WI38 (cell line): Measurements from ENCODE around the gene SYT12.

Experiments
- H3K4me3 ChIP-seq: 2 replicates; pipeline ENCODE4 v1.5.1; 2011; ENCODE audit warnings: low read depth, mild to moderate bottlenecking, control low read depth, low read length
- TF ChIP-seq, protein P1 (sequence below): IDR thresholded peaks from 2 replicates; pipeline ENCODE4 v1.5.1; 2012; ENCODE audit warnings: low read depth, mild to moderate bottlenecking, control low read depth, low read length

The SYT12 gene

GRCh38 chr11:67051945-67052488 lies 29.1 kb downstream of the SYT12 start:
- TF ChIP-seq, protein P1, sequence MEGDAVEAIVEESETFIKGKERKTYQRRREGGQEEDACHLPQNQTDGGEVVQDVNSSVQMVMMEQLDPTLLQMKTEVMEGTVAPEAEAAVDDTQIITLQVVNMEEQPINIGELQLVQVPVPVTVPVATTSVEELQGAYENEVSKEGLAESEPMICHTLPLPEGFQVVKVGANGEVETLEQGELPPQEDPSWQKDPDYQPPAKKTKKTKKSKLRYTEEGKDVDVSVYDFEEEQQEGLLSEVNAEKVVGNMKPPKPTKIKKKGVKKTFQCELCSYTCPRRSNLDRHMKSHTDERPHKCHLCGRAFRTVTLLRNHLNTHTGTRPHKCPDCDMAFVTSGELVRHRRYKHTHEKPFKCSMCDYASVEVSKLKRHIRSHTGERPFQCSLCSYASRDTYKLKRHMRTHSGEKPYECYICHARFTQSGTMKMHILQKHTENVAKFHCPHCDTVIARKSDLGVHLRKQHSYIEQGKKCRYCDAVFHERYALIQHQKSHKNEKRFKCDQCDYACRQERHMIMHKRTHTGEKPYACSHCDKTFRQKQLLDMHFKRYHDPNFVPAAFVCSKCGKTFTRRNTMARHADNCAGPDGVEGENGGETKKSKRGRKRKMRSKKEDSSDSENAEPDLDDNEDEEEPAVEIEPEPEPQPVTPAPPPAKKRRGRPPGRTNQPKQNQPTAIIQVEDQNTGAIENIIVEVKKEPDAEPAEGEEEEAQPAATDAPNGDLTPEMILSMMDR, result no peak
- no peak overlapping the region for H3K4me3 ChIP-seq

GRCh38 chr11:67052891-67053290 lies 30.0 kb downstream of the SYT12 start:
- no peak overlapping the region for H3K4me3 ChIP-seq
- TF ChIP-seq, protein P1, result no peak

DNA sequence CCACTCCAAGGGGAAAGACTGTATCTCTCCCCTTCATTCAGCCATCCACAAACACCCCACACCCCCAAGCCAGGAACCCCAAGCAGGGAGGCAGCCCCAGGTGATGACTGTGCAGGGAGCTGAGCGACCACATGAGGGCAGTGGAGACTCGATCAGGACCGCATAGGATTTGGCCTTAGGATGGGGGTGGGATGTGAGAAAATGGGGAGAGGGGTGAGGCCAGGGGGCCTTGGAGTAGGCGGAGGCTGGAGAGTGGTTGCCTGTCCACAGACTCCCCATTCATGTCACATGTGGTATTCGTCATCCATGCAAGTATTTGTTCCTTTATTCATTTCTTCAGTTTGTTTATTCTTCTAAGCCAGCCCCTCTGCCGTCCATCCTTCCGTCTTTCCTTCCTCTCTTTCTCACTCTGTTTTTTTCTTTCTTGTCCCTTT lies 31.0 kb downstream of the SYT12 start:
- H3K4me3 ChIP-seq, result no peak overlapping the region
- TF ChIP-seq, protein P1, result peak; percentile 82

- H3K4me3 ChIP-seq, result no peak overlapping the region
- TF ChIP-seq, protein P1, result no peak
Observed at GRCh38 chr11:67054346-67054835, 31.5 kb downstream of the SYT12 start.

DNA sequence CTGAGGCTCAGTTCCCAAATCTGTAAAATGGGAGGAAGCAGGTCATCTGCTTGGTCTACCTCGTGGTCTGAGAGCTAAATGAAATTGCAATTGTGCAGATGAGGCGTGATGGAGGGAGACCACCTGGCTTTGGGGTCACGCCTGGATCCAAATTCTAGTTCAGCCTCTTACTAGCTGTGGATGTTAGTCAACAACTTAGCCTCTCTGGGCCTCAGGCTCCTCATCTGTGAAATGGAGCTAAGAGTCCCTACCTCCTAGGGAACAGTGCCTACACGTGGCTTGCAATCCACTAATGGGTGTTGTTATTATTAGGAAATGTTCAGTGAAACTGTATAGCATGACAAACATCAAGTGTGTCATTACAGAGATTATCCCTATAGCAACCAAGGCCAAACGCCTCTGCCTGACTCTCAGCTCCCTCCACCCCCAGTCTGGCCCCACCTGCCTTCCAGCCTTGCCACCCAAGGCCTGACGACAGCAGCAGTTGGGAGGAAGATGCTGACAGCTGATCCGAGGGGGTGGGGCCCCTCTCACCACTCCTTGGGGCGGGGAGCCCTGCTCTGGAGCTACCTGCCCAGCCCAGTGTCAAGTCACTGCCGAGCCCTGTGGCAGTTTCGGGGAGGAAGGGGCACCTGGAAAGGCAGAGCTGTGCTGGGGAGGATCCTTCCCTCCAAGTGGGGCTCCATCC lies 32.0 kb downstream of the SYT12 start:
- no peak overlapping the region for H3K4me3 ChIP-seq
- TF ChIP-seq, protein P1, result no peak

GRCh38 chr11:67055812-67056211 lies 32.9 kb downstream of the SYT12 start:
- TF ChIP-seq, protein P1, result no peak
- H3K4me3 ChIP-seq, result peak overlapping the region; percentile 62
